LNCaP clone FGC (cell line): Measurements from ENCODE around the gene TCERG1L.

Experiments used
- DNase-seq: peaks from one replicate; pipeline ENCODE4 v3.0.0-alpha.2; 2011; ENCODE audit warnings: low read depth
- H3K4me3 ChIP-seq: 2 replicates; pipeline ENCODE4 v1.5.1; 2011; ENCODE audit warnings: mild to moderate bottlenecking, low read depth, low read length, control low read depth
- TF ChIP-seq, protein P1 (sequence below): IDR thresholded peaks from 2 replicates; pipeline ENCODE4 v1.5.1; 2012; ENCODE audit warnings: mild to moderate bottlenecking; ENCODE audit not compliant: control insufficient read depth, insufficient read depth; ENCODE audit errors: extremely low read depth

Gene TCERG1L

DNA sequence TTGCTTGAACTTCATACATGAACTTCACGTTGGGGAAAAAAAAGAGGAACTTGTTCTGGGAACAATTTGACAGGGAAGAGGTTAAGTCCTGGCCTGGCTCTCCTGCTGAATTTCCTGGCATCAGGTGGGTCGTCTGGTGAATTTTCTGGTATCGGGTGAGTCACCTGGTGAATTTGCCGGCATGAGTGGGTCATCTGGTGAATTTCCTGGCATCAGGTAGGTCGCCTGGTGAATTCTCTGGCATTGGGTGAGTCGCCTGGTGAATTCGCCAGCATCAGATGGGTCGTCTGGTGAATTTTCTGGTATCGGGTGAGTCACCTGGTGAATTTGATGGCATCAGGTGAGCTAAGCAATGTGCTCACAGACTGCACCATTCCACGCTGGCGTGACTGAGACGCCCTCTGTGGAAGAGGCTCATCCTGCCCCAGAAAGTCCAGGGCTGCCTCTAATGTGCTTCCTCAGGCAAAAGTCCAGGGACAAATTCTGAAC lies 255.4 kb downstream of the TCERG1L start:
- no peak overlapping the region for H3K4me3 ChIP-seq
- TF ChIP-seq, protein P1, sequence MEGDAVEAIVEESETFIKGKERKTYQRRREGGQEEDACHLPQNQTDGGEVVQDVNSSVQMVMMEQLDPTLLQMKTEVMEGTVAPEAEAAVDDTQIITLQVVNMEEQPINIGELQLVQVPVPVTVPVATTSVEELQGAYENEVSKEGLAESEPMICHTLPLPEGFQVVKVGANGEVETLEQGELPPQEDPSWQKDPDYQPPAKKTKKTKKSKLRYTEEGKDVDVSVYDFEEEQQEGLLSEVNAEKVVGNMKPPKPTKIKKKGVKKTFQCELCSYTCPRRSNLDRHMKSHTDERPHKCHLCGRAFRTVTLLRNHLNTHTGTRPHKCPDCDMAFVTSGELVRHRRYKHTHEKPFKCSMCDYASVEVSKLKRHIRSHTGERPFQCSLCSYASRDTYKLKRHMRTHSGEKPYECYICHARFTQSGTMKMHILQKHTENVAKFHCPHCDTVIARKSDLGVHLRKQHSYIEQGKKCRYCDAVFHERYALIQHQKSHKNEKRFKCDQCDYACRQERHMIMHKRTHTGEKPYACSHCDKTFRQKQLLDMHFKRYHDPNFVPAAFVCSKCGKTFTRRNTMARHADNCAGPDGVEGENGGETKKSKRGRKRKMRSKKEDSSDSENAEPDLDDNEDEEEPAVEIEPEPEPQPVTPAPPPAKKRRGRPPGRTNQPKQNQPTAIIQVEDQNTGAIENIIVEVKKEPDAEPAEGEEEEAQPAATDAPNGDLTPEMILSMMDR: no peak
- DNase-seq: no peak

DNA sequence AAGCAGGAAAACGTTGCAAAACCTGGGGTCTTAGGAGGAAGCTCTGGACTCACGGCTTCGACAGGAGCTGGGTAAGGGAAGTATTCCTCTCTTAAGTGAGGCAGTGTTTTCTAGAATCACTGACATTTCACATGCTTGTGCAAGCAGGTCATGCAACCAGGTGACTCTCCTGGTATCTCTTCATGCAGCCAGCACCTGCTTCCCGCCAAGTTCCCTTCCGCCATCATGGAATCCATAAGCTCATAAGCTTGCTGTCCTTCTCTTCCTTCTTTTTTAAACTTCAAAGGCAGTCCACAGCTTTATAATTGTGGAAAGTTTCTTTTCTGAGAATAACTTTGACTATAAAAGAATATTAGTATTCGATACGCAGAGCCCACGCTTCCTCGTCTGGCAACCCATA lies 256.1 kb downstream of the TCERG1L start:
- no peak overlapping the region for H3K4me3 ChIP-seq
- DNase-seq: no peak
- TF ChIP-seq, protein P1: no peak

DNA sequence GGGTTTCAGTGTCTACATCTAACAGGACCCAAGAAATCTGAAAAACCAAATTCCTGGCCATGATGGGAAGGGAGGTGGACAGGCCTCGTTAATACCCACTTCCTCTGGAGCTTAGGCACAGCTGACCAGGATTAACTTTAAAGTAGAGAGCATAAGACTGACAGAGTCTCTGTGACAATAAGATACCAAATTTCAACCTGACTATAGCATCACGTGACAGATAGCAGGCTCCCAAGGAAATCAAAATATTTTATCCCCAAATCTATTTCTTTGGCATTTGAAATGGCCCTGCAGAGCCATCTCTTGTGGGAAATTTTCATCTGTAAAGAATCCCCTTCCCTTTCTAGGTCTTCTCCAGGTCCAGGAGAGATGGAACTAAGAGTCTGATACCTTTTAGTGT lies 258.3 kb downstream of the TCERG1L start:
- H3K4me3 ChIP-seq: no peak overlapping the region
- TF ChIP-seq, protein P1: no peak
- DNase-seq: no peak

DNA sequence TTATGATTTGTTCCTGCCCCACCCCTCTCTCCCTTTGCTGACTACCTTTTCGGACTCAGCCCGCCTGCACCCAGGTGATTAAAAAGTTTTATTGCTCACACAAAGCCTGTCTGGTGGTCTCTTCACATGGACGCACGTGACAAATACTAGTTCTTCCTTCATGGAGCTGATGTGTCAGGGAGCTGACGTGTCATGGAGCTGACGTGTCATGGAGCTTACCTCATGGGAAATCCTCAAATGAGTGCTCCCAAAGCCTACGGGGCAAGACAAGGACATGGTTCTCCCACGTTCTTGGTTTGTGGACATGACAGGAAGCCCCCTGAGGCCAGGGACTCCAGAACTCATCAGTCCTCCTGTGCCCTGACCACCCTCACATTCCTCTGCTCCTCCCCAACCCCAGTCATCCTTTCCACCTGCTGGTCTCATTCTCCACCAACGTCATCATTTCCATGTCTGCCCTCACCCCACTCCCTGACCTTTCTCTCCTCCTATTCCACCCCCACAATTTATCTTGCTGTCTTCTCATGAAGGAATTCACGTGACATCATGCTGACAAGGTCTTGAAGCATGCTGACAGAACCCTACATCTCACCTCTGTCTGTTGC lies 261.3 kb downstream of the TCERG1L start:
- no peak overlapping the region for H3K4me3 ChIP-seq
- TF ChIP-seq, protein P1: no peak
- no peak for DNase-seq

DNA sequence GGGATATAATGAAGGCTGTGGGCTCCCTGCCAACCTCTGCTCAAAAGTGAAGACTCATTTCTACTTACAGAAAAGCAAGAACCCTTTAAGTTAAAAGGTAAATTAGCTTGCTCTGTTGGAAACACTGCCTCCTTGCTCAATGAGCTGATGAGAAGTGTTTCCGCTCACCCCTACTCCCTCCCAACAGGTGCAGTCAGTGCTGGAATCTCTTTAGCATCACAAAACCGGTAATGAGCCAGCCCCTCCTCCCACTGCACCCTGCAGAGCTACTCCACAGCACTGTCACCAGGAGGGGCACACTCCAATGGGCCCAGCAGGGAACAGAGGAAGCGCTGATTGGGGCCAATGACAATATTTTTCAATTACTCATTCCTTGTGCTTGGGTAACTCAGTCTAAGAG lies 262.5 kb downstream of the TCERG1L start:
- no peak for DNase-seq
- H3K4me3 ChIP-seq: no peak overlapping the region
- TF ChIP-seq, protein P1: no peak

DNA sequence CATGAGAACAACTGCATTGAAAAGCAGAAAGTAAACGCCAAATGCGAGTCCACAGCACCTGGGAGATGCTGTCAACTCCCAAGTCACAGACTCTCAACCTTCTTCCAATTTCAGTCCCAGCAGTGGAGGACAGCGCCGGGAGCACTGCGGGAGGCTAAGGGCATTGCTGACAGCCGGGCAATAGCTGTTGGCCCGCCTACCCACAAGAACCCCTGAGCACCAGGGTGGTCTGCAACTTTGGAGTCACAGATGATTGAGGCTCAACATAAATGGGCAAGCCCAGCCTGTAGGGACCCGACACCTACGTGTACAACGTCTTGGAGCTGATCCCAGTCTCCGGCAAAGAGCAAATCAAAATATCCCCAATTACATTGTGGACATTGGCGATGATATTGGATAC lies 262.9 kb downstream of the TCERG1L start:
- DNase-seq: no peak
- no peak overlapping the region for H3K4me3 ChIP-seq
- TF ChIP-seq, protein P1: no peak

DNA sequence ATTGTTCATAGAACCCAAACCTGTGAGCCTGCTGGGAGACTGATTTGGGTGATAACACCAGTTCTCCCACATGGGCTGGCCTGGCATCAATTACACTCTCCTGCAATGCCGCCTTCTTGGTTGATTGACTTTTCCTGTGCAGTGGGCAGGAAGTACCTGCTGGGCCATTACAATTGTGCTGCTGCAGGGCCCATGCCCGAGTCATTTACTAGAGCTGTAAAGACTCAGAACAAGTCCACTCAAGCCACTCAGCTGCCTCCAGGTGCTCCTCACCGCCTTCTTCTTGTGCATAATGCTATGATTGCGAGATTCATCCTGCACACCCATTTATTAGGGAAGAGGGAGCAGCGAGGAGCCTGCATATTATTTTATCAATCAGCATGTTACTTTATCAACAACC lies 264.0 kb downstream of the TCERG1L start:
- DNase-seq: no peak
- TF ChIP-seq, protein P1: no peak
- no peak overlapping the region for H3K4me3 ChIP-seq
